HG03432 (cell line): ENCODE results near the gene RANBP10.
"Not testable (repeated sequence)": the region's sequence is repeated elsewhere in the genome, so short reads cannot be mapped to it uniquely, and the experiment has no call there.

Source experiments
- ATAC-seq: cut with Tn5 transposase; IDR thresholded peaks from one replicate; pipeline ENCODE4 v1.9.1; 2021; ENCODE audit warnings: mild to moderate bottlenecking, moderate library complexity; ENCODE audit not compliant: unreplicated experiment

Gene RANBP10

DNA sequence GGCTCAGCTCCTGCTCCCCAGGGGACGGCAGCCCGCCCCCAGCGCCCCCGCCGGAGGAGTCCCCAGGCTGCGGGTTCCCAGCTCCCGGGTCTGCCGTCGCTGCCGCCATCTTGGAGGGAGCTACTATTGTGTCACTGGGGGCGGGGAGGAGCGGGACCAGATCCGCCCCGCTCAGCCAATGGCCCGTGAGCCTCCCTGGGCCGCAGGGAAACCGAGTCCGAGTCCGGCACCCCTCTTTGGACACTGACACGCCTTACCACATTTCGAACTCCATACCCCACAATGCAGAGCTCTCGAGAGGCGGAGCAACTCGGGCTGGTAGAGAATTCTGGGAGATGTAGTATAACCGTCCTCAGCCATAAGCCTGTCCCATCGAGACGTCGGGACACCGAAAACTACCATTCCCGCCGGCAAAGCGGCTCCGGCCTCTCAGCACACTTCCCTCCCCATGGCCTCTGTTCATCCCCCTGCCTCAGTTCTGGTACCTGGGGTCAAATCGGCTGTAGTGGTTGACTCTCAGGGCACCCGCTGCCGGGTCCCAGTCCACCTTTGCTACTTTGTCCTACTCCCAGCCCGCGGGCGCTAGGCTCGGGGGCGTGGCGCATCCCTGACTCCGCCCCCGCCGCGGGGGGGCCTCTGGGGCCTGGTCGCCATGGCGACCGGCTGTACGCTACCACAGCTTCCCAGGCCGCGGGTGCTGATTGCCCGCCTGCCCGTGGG lies at the start of gene RANBP10, which contains the start of gene TSNAXIP1:
Gene RANBP10 (minus strand): TSS at position 133 of the 720 bp plus-strand sequence. CDS start 24 bp downstream, at position 109.
Gene TSNAXIP1 (plus strand): TSS at position 462 of the 720 bp plus-strand sequence. CDS start 261 bp downstream, outside the sequence.
- peak; percentile 90 for ATAC-seq

GRCh38 chr16:67855789-67856188 lies 49.4 kb upstream of the RANBP10 start:
- no peak for ATAC-seq

GRCh38 chr16:67853670-67854069 lies 47.3 kb upstream of the RANBP10 start:
- no peak for ATAC-seq

DNA sequence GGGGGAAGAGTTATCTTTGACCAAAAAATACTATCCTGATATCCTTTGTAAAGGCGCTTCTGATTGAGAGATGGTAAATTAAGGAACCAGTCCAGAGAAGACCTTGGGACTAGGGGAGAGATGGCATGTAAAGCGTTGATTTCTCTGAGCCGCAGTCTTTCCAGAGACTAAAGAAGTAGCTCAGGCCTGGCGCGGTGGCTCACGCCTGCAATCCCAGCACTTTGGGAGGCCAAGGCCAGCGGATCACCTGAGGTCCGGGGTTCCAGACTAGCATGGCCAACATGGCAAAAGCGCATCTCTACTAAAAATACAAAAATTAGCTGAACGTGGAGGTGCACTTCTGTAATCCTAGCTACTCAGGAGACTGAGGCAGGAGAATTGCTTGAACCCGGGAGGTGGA lies 41.8 kb upstream of the RANBP10 start:
- ATAC-seq, result no peak

DNA sequence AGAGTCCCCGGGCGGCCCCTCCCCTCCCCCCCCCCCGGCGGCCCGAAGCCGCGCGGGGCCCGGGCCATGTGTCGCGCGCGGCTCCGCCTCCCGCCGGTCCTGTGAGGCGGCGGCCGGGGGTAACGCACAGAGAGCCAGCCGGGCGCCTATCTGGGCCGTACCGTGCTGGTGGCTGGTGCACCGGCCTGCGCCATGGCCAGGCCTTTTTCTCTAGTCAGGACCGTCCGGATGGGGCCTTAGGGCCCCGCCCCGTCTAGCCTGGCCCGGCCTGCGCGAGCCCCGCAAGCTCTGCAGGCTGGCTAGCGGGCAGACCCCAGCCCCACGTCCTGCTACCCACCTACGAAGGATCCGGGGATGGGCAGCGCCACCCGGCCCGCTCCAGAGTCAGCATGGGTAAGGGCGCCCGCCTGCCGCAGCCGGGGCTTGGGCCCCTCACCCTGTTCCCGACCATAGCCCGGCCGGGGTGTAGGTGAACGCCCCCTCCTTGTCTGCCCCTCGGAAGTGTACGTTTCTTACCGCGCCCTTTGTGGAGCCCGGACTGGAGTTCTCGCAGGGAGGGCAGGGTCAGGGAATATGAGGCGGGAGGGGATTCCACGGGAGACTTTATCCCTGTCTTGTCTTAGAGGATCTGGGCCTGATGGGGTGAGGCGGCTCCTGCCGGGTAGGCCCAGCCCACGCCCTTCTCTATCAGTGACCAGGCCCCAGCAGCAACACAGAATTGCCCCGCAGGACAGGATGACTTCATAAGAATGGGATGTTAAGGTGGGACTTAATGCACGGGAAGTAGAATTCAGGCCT lies 40.9 kb upstream of the RANBP10 start, which contains the start of gene CENPT:
Gene CENPT (minus strand): TSS at position 630 of the 798 bp plus-strand sequence. CDS start 13,834 bp downstream, outside the sequence.
- peak; percentile 40 for ATAC-seq

GRCh38 chr16:67846320-67847063 lies 40.1 kb upstream of the RANBP10 start, which contains the start of gene NUTF2:
Gene NUTF2, plus strand, starts transcription at chr16:67846933. Its CDS starts 18,198 bp downstream, at chr16:67865131.
- ATAC-seq, result peak; percentile 64

DNA sequence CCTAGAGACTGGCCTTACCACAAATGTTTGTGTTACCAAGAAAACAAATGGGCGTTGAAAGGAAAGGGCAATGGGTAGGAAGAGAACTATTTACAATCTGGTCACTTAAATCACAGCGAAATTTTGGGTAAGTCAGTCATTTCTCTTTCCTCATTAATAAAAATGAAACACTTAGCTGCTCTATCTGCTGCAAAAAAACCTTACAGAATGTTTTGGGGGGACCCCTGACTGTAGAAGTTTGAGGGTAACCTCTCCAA lies 39.6 kb upstream of the RANBP10 start:
- no peak for ATAC-seq

DNA sequence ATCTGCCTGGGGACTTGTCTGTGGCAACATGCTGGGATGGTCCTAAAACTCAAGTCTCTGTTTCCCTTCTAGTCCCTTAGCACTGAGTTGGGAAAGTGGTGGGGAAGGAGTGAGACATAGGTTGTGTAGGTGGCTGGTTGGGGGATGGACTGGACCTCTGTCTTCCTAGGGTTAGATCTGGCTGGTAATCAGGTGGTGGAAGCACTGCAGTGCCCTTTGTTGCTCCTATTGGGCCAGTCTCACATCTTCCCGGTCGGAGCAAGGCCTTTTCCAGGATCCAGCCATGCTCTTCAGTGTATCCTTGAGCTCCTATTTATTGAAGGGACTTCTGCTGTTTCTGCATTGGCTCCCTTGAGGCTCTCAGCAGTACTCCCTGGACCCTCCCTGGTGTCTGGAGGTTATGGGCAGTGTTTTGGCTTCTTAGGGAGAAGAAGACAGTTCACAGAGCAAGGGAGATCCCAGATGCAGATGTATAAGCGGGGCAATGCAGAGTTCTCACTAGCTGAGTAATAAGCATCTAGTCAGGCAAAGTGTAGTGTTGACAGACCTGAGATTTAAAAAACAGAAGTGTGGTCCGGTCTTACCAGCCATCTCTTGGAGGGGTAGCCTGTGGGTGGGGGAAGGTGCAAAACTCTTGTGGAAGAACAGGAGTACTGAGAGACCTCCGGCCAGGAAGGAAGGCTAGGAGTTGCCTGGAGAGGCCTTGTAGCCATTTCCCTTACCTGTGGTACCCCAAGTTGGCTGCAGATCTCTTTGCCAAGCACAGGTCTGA lies 39.1 kb upstream of the RANBP10 start:
- no peak for ATAC-seq

DNA sequence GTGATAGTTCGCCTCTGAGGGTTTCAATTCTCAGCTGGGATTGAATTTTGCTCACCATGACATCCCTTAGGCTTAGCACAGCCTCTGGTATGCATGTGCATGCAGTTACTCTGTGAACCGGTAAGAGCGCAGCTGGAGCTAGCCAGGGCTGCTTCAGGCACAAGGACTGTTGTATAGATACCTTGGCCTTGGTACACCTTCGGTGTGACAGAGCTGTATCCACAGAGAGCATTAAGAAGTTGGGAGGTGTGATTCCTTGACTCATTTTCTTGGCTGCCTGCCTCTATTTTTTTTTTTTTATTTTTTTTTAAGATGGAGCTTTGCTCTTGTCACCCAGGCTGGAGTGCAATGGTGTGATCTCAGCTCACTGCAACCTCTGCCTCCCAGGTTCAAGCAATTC lies 38.1 kb upstream of the RANBP10 start:
- no peak for ATAC-seq

- no peak for ATAC-seq
Measured at GRCh38 chr16:67843343-67843765, 37.0 kb upstream of the RANBP10 start.

- ATAC-seq, result peak; percentile 14
Measured at GRCh38 chr16:67842509-67843342, 36.4 kb upstream of the RANBP10 start.

GRCh38 chr16:67841816-67842508 lies 35.6 kb upstream of the RANBP10 start, which contains the start of gene THAP11:
Gene THAP11, plus strand, starts transcription at chr16:67842320. Its CDS starts 235 bp downstream, at chr16:67842555.
- ATAC-seq, result peak; percentile 49

DNA sequence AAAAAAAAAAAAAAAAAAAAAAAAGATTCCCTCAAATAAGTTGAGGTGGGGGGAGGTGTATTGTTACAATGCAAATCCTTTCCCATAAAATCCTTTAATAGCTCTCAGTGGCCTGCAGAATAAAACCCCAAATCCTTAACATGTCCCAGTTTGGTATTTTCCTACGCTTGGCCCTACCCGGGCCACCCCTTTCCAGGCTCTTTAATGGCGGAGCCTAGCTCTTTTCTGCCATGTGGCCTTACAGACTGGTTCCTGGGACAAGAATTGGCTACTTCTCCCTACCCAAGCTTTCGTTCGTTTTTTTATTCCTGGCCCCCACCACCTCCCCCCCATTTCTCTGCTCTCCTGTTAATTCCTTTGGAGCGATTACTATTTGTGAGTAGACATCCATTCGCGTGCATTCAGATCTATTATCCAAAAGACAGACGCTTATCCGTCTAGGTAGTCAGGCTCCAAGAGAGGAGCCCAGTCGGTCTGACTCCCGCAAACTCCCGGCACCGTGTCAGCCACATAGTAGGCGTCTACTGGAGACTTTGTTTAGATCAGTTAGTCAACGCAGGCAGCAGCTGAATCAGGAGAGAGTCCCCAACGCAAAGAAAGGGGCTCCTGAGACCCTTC lies 34.9 kb upstream of the RANBP10 start:
- no peak for ATAC-seq

DNA sequence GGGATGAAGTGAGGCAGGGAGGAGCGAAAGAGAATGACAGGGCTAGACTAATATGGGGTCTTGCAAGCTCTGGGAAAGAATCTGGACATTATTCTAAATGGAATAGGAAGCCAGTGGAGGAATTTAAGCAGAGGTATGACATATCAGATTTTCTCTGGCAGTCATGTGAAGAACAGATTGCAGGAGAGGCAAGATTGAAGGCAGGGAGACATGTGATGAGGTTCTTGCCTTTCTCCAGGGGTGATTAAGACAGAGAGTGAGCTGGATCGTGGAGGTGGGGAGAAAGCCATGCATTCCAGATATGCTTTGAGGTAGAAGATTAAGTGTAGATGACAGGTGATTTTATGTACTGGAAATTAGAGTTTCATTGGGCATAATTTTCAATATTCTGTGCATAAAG lies 31.5 kb upstream of the RANBP10 start:
- no peak for ATAC-seq

GRCh38 chr16:67837190-67837589 lies 30.8 kb upstream of the RANBP10 start:
- ATAC-seq, result not testable (repeated sequence)

DNA sequence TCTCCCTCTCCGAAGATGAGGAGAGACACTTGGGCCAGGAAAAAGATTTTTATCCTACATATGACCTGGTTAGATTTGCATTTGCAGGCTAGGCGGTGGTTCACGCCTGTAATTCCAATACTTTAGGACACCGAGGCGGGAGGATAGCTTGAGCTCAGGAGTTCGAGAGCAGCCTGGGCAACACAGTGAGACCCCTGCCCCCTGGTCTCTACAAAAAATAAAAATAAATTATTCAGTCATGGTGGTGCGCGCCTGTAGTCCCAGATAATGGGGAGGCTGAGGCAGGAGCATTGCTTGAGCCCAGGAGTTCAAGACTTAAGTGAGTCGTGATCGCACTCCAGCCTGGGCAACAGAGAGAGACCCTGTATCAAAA lies 27.9 kb upstream of the RANBP10 start:
- ATAC-seq, result no peak

DNA sequence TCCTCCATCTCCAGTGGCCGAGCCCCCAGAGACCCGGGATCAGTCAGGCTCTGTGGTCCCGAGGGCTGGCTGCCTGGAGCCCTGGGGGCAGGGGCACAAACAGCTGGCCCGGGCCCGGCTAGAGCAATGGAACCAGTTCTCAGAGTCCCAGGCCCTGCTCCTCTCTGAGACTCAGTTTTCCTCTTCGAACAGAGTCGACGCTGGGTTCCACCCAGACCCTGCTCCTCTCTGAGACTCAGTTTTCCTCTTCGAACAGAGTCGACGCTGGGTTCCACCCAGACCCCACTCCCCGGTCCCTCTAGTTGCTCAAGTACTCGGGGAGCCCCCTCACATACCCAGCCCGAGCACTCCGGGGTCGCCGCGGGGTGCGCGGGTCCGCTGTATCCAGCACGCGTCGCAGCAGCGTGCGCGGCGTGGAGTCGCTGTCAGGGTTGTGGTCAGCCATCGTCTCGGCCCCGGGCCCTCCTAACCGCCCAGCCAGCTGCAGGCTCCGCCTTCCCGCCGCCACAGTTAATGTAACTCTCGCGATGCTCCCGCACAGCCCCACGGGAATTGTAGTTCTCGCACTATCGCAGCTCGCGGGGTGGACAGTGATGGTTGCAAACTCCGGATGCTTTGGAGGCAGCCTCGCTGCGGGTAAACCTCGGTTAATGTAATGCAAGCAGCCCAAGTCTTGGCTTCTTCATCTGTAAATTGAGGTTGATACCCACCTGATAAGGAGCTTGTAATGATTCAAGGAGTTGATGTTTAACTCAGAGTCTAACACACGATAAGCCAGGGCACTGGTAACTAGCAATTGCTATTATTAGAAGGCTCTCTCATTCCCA lies 27.3 kb upstream of the RANBP10 start:
- ATAC-seq, result peak; percentile 96

GRCh38 chr16:67833030-67833414 lies 26.7 kb upstream of the RANBP10 start:
- no peak for ATAC-seq
